Trophoblast cell (in vitro differentiated cells and primary cell): ENCODE results near the gene WDR36.

Source experiments
- DNase-seq, 2 donors: peaks; one replicate each; pipeline ENCODE4 v3.0.0-alpha.2; 2016
- H2AFZ ChIP-seq: 2 replicates; pipeline ENCODE4 v1.6.1; 2013; ENCODE audit warnings: low read length, moderate library complexity, mild to moderate bottlenecking; ENCODE audit not compliant: insufficient read depth, poor library complexity
- H2AK5ac ChIP-seq: 2 replicates; pipeline ENCODE4 v1.6.1; 2013; ENCODE audit warnings: mild to moderate bottlenecking, low read length
- H2BK120ac ChIP-seq: 2 replicates; pipeline ENCODE4 v1.6.1; 2013; ENCODE audit warnings: low read length, mild to moderate bottlenecking, moderate library complexity; ENCODE audit not compliant: insufficient read depth, poor library complexity
- H2BK12ac ChIP-seq: 2 replicates; pipeline ENCODE4 v1.6.1; 2013; ENCODE audit warnings: mild to moderate bottlenecking, low read length, moderate library complexity
- H2BK5ac ChIP-seq: 2 replicates; pipeline ENCODE4 v1.6.1; 2013; ENCODE audit warnings: low read length, low read depth, moderate library complexity, mild to moderate bottlenecking; ENCODE audit not compliant: poor library complexity
- H3K14ac ChIP-seq: 2 replicates; pipeline ENCODE4 v1.6.1; 2013; ENCODE audit warnings: mild to moderate bottlenecking, low read length
- H3K18ac ChIP-seq: 2 replicates; pipeline ENCODE4 v1.6.1; 2013; ENCODE audit warnings: mild to moderate bottlenecking, low read length
- H3K23ac ChIP-seq: 2 replicates; pipeline ENCODE4 v1.6.1; 2013; ENCODE audit warnings: low read length
- H3K27ac ChIP-seq: 2 replicates; pipeline ENCODE4 v1.5.1; 2013; ENCODE audit warnings: low read depth, mild to moderate bottlenecking, inconsistent platforms, low read length, moderate library complexity
- H3K27me3 ChIP-seq: 2 replicates; pipeline ENCODE4 v1.6.1; 2013; ENCODE audit warnings: inconsistent platforms, mild to moderate bottlenecking, low read length, moderate library complexity; ENCODE audit not compliant: insufficient read depth
- H3K36me3 ChIP-seq, 2 experiments: 1 replicate in 1 of 2; 2 replicates in 1 of 2; pipeline ENCODE4 v1.6.1; 2013; ENCODE audit warnings: low read length in 2 of 2, mild to moderate bottlenecking in 2 of 2, moderate library complexity in 1 of 2; ENCODE audit not compliant: insufficient read depth in 2 of 2, control insufficient read depth in 1 of 2
- H3K4ac ChIP-seq: 2 replicates; pipeline ENCODE4 v1.6.1; 2013; ENCODE audit warnings: low read depth, mild to moderate bottlenecking, low read length, moderate library complexity
- H3K4me1 ChIP-seq, 2 experiments: 1 replicate in 1 of 2; 2 replicates in 1 of 2; pipeline ENCODE4 v1.6.1; 2013; ENCODE audit warnings: low read length in 2 of 2, mild to moderate bottlenecking in 2 of 2, moderate library complexity in 1 of 2; ENCODE audit not compliant: insufficient read depth in 2 of 2, control insufficient read depth in 1 of 2
- H3K4me2 ChIP-seq: 2 replicates; pipeline ENCODE4 v1.6.1; 2013; ENCODE audit warnings: inconsistent platforms, mild to moderate bottlenecking, low read length, moderate library complexity
- H3K4me3 ChIP-seq: 2 replicates; pipeline ENCODE4 v1.5.1; 2013; ENCODE audit warnings: mild to moderate bottlenecking, low read depth, low read length, inconsistent platforms
- H3K79me1 ChIP-seq: one replicate; pipeline ENCODE4 v1.6.1; 2013; ENCODE audit warnings: low read length
- H3K79me2 ChIP-seq: 2 replicates; pipeline ENCODE4 v1.6.1; 2013; ENCODE audit warnings: low read length, mild to moderate bottlenecking; ENCODE audit not compliant: control insufficient read depth, insufficient read depth, poor library complexity
- H3K9ac ChIP-seq: 2 replicates; pipeline ENCODE4 v1.6.1; 2013; ENCODE audit warnings: mild to moderate bottlenecking, low read length
- H3K9me3 ChIP-seq: 2 replicates; pipeline ENCODE4 v1.6.1; 2013; ENCODE audit warnings: low read depth, mild to moderate bottlenecking, control low read depth, inconsistent platforms, low read length; ENCODE audit not compliant: insufficient read depth
- H4K12ac ChIP-seq: 2 replicates; pipeline ENCODE4 v1.6.1; 2013; ENCODE audit warnings: low read depth, mild to moderate bottlenecking, low read length, moderate library complexity
- H4K8ac ChIP-seq: 2 replicates; pipeline ENCODE4 v1.6.1; 2013; ENCODE audit warnings: low read depth, mild to moderate bottlenecking, low read length, moderate library complexity
- H4K91ac ChIP-seq: one replicate; pipeline ENCODE4 v1.6.1; 2013; ENCODE audit warnings: low read depth, mild to moderate bottlenecking, low read length, moderate library complexity
- WGBS: extraction: QIAGEN DNeasy Blood & Tissue Kit; methylation state at CpG from one replicate; pipeline ENCODE4 v1.1.7; 2013; ENCODE audit warnings: missing lambda C conversion rate; ENCODE audit not compliant: insufficient read length, insufficient coverage; ENCODE audit errors: extremely low coverage; 5-methylcytosine and 5-hydroxymethylcytosine counted together

WDR36 gene

DNA sequence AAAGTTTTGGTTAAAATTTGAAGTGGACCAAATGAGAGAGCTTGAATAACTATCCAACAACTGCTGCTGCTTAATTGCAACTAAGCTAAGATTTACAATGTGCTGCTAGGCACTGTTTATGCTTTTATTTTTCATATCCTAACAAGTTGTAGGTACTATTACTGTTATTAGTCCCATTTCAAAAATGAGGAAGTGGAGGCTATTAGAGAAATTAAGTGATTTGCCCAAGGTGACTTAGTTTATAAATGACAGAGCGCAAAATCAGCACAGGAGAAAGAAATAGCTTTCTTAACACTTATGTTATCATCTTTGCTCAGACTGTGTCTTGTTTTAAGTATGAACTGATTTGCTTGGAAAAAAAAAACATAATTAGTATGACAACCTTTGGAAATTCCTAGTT, 23.1 kb downstream of the WDR36 start:
- no peaks in the 10 kb centered on the region for H3K4me1 ChIP-seq
- H4K12ac ChIP-seq = no peak overlapping the region
- no peaks in the 10 kb centered on the region for H3K27me3 ChIP-seq
- H3K4ac ChIP-seq = no peak overlapping the region
- no peak overlapping the region for H3K9ac ChIP-seq
- H2BK120ac ChIP-seq = no peak overlapping the region
- H2AFZ ChIP-seq = no peak overlapping the region
- H4K91ac ChIP-seq = no peak overlapping the region
- no CpG with 5 or more reads among the region's 1 CpG for WGBS
- no peak overlapping the region for H3K14ac ChIP-seq
- H3K79me2 ChIP-seq = no peaks in the 10 kb centered on the region
- H2BK5ac ChIP-seq = no peak overlapping the region
- no peak overlapping the region for H2AK5ac ChIP-seq
- H3K4me2 ChIP-seq = no peak overlapping the region
- H3K23ac ChIP-seq = no peak overlapping the region
- H2BK12ac ChIP-seq = no peak overlapping the region
- H3K27ac ChIP-seq = no peak overlapping the region
- H3K18ac ChIP-seq = no peak overlapping the region
- H3K9me3 ChIP-seq = no peaks in the 10 kb centered on the region
- H3K36me3 ChIP-seq = peaks cover 0 to 4% of the 10 kb centered on the region in 2 experiments
- no peak overlapping the region for H4K8ac ChIP-seq
- no peaks in the 10 kb centered on the region for H3K79me1 ChIP-seq
- no peak for DNase-seq
- H3K4me3 ChIP-seq = no peak overlapping the region

DNA sequence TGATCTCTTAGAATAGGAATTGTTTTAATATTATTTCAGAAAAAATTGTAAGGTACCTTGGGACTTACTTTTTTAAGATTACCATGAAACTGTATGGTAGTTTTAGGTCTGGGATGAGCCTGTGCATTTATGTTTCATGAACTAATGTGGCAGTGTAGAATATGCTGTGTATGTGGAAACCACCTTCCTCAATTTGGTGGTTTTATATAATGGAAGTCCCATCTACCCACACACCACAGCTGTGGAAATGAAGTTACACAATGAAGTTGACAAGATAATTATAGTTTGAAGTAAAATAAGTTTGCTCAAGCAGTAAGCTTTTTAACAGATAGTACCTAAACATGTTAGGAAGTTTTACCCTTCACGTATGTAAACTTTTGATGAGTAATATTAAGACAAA, 24.4 kb downstream of the WDR36 start:
- Histone ChIP-seq H2BK120ac (no peak overlapping the region), H4K91ac (no peak overlapping the region), H4K12ac (no peak overlapping the region), H3K14ac (no peak overlapping the region), H3K79me1 (no peaks in the 10 kb centered on the region), H3K4me2 (no peak overlapping the region), H3K27ac (no peak overlapping the region), H3K9me3 (no peaks in the 10 kb centered on the region), H4K8ac (no peak overlapping the region), H2BK12ac (no peak overlapping the region), H3K27me3 (no peaks in the 10 kb centered on the region), H3K9ac (no peak overlapping the region), H2AFZ (no peak overlapping the region), H3K23ac (no peak overlapping the region), H3K79me2 (no peaks in the 10 kb centered on the region), H2BK5ac (no peak overlapping the region), H3K4me1 (no peaks in the 10 kb centered on the region), H3K18ac (no peak overlapping the region), H3K4ac (no peak overlapping the region), H3K36me3 (peaks cover 0 to 4% of the 10 kb centered on the region in 2 experiments), H2AK5ac (no peak overlapping the region), H3K4me3 (no peak overlapping the region)
- WGBS = no CpG with 5 or more reads among the region's 1 CpG
- DNase-seq = no peak

DNA sequence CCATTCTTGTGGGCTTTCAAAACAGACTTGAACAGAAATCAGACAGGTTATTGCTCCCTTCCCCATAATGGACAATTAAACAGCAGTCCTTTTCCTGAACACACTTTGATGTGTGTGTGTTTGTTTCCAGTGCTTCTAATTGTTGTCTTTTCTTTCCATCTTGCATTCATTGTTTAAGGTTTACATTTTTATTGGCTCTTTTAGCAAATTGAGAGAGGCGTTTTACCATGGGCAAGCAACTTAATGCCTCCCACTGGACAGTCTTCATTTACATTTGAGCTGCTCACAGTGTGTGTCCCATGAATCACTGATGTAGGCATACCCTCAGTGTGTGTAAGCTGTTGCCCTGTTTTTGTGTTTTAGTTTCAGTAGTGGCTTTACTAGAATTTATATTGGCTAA, 25.0 kb downstream of the WDR36 start:
- H3K18ac ChIP-seq = no peak overlapping the region
- no peaks in the 10 kb centered on the region for H3K79me1 ChIP-seq
- H3K9me3 ChIP-seq = no peaks in the 10 kb centered on the region
- H3K4me2 ChIP-seq = no peak overlapping the region
- H3K14ac ChIP-seq = no peak overlapping the region
- no peak for DNase-seq
- H2AK5ac ChIP-seq = no peak overlapping the region
- no peak overlapping the region for H2BK12ac ChIP-seq
- no peak overlapping the region for H3K27ac ChIP-seq
- H3K36me3 ChIP-seq = peaks cover 0 to 4% of the 10 kb centered on the region in 2 experiments
- H2BK120ac ChIP-seq = no peak overlapping the region
- WGBS = no CpG with 5 or more reads among the region's 1 CpG
- H3K23ac ChIP-seq = no peak overlapping the region
- H3K79me2 ChIP-seq = no peaks in the 10 kb centered on the region
- H3K4me1 ChIP-seq = no peaks in the 10 kb centered on the region
- H3K4ac ChIP-seq = no peak overlapping the region
- H3K4me3 ChIP-seq = no peak overlapping the region
- H3K27me3 ChIP-seq = no peaks in the 10 kb centered on the region
- no peak overlapping the region for H2AFZ ChIP-seq
- no peak overlapping the region for H2BK5ac ChIP-seq
- no peak overlapping the region for H4K12ac ChIP-seq
- no peak overlapping the region for H4K8ac ChIP-seq
- H3K9ac ChIP-seq = no peak overlapping the region
- H4K91ac ChIP-seq = no peak overlapping the region

DNA sequence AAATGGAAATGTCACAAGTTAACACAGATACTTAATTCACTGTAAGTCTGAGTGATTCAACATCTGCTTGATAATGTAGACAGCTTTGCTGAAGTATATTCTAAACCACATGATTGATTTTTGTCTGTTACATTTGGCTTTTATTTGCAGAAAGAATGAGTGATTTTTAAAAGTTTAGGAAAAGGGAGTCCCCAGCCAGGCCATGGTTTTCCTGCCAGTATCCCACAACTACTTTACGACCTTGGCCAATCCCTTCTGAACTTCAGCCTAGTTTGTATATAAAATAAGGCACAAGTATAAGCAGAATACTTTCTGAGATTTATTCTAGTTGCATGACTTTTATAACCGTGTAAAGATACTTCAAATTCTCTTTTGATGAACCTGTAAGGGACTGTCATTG, 27.1 kb downstream of the WDR36 start:
- H2BK5ac ChIP-seq = no peak overlapping the region
- no peak overlapping the region for H4K91ac ChIP-seq
- H3K9me3 ChIP-seq = no peaks in the 10 kb centered on the region
- DNase-seq = no peak
- no peak overlapping the region for H2BK120ac ChIP-seq
- no peak overlapping the region for H2AK5ac ChIP-seq
- H3K4ac ChIP-seq = no peak overlapping the region
- H3K36me3 ChIP-seq = peaks cover 2 to 5% of the 10 kb centered on the region in 2 experiments
- WGBS = no CpG with 5 or more reads among the region's 2 CpGs
- H3K79me2 ChIP-seq = no peaks in the 10 kb centered on the region
- no peak overlapping the region for H3K27ac ChIP-seq
- no peak overlapping the region for H2BK12ac ChIP-seq
- H4K12ac ChIP-seq = no peak overlapping the region
- no peak overlapping the region for H3K4me3 ChIP-seq
- no peaks in the 10 kb centered on the region for H3K27me3 ChIP-seq
- no peak overlapping the region for H3K4me2 ChIP-seq
- H2AFZ ChIP-seq = no peak overlapping the region
- no peak overlapping the region for H3K14ac ChIP-seq
- no peak overlapping the region for H3K23ac ChIP-seq
- no peaks in the 10 kb centered on the region for H3K79me1 ChIP-seq
- no peak overlapping the region for H4K8ac ChIP-seq
- no peaks in the 10 kb centered on the region for H3K4me1 ChIP-seq
- no peak overlapping the region for H3K18ac ChIP-seq
- H3K9ac ChIP-seq = no peak overlapping the region
